ENCODE data around the gene DGAT2L6.

DGAT2L6 gene

DNA sequence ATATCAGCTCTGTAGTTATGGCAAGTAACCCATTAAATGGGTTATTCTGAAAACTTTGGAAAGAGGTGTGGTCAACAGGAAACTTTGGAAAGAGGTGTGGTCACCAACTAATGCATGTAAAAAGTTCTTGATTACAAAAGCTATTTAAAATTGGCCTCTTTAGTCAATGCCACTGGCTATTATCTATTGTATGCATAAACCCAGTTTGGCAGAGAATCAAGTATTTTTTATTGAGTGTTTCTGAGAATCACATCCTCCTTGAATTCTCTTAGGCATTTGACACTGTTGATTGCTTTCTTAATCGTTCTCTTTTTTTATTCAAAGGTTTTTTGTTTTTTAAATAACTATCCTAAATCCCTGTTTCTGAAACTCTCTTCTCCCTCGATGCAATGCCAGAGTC, 75.2 kb downstream of the DGAT2L6 start:
- TF ChIP-seq CTCF (IDR thresholded peaks at IDR 0.05; ENCODE audit: borderline replicate concordance, insufficient read depth, low read depth, low read length), result no peak
- H3K4me3 ChIP-seq (ENCODE audit: low read depth, low read length), result no peak overlapping the region

GRCh38 chrX:70253377-70254062, 76.2 kb downstream of the DGAT2L6 start:
- no peak overlapping the region for H3K4me3 ChIP-seq (ENCODE audit: low read depth, low read length)
- no peak for TF ChIP-seq CTCF (IDR thresholded peaks at IDR 0.05; ENCODE audit: borderline replicate concordance, insufficient read depth, low read depth, low read length)

- no peak overlapping the region for H3K4me3 ChIP-seq (ENCODE audit: low read depth, low read length)
- no peak for TF ChIP-seq CTCF (IDR thresholded peaks at IDR 0.05; ENCODE audit: borderline replicate concordance, insufficient read depth, low read depth, low read length)
Observed at GRCh38 chrX:70254063-70254400, 76.7 kb downstream of the DGAT2L6 start.

DNA sequence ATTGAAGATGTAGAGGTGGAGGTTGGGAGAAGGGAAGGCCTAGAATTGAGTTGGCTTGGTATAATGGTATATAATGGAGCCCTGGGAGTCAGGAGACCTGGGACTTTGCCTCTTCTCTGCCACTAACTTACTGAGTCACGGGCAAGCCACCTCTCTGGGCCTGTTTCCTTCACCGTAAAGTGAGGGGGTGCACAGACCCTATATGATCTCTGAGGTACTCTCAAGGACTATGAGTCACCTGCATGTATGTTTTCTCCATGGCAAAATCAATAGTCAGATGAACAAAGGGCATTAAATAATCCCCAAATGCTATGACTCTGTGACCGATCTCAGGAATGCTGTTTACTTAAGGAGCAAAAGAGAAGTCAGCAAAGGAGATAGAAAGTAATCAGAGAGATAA, 77.6 kb downstream of the DGAT2L6 start:
- no peak for TF ChIP-seq CTCF (IDR thresholded peaks at IDR 0.05; ENCODE audit: borderline replicate concordance, insufficient read depth, low read depth, low read length)
- no peak overlapping the region for H3K4me3 ChIP-seq (ENCODE audit: low read depth, low read length)

Measured in GM12875 (cell line).